ENCODE data around the gene MITF. TPM values are rescaled to one million over a fixed set of nuclear protein-coding genes. Genes with fewer than 3 reads are reported as not detected.

MITF gene
- total and polyA plus RNA-seq, 2 of the 4 experiments (the other 2 are of a cell fraction), result 6.5 to 16.7 TPM

- ChIA-PET POLR2A (ENCODE audit: unreplicated experiment) (no interaction called here), CTCF (interaction anchor here (0.8 kb wide), 1 partner anchor 18 kb away, joined by 3 read pairs; no protein-coding TSS in a partner anchor)
- in situ Hi-C loops (cut with MboI; ENCODE audit: low sequenced_read_pairs), result no loop called here
These were observed 141.8 kb downstream of the MITF start for GRCh38 chr3:69881051-69881450.

More at GRCh38 chr3:69881051-69881450, 141.8 kb downstream of the MITF start:
- H4K20me1 ChIP-seq (ENCODE audit: insufficient read depth, low read length), result no peaks in the 10 kb centered on the region
- no peak overlapping the region; the same call in 1 of the 2 replicates for H2BK20ac ChIP-seq (ENCODE audit: low read depth, low read length)
- no CpG with 5 or more reads among the region's 1 CpG for WGBS, 2 experiments (ENCODE audit: extremely low coverage in 2 of 2, insufficient read length in 1 of 2)
- H2BK15ac ChIP-seq (ENCODE audit: low read depth, low read length), result no peak overlapping the region
- no peak overlapping the region for H4K5ac ChIP-seq (ENCODE audit: low read depth, low read length)
- H2AK9ac ChIP-seq (replicated peaks; ENCODE audit: low read depth, low read length, poor library complexity), result no peak overlapping the region
- peak overlapping the region; percentile 59; the same call in 1 of the 2 replicates for H3K27ac ChIP-seq (ENCODE audit: insufficient read depth, low read length)
- no peak overlapping the region for H3K9ac ChIP-seq (ENCODE audit: low read depth, low read length)
- peaks cover 8% of the 10 kb centered on the region for H3K36me3 ChIP-seq (ENCODE audit: control insufficient read depth, insufficient read depth, low read length)
- no peak overlapping the region for H2AK5ac ChIP-seq (ENCODE audit: low read depth, low read length)
- H3K9me1 ChIP-seq (ENCODE audit: insufficient read depth, low read length), result 0 out of 2 replicates have a peak, but pooled peaks cover 3% of the 10 kb centered on the region
- H3K4me2 ChIP-seq (ENCODE audit: low read depth, low read length), result no peak overlapping the region
- dilution Hi-C loops (cut with HindIII; ENCODE audit: low sequenced_read_pairs, unreplicated experiment) (no loop called here), intact Hi-C loops (cut with micrococcal nuclease) (no loop called here)
- TF ChIP-seq CHD1 (IDR thresholded peaks at IDR 0.05; ENCODE audit: low read depth, low read length) (no peak), BHLHE40 (IDR thresholded peaks at IDR 0.05; ENCODE audit: low read depth, low read length) (no peak), POLR2A (IDR thresholded peaks at IDR 0.05; ENCODE audit: low read depth, low read length) (no peak), RAD21 (IDR thresholded peaks at IDR 0.05; ENCODE audit: low read length) (no peak), CEBPB (IDR thresholded peaks at IDR 0.05; ENCODE audit: low read depth, low read length) (no peak), RCOR1 (IDR thresholded peaks at IDR 0.05; ENCODE audit: insufficient replicate concordance, low read length) (no peak), MAZ (IDR thresholded peaks at IDR 0.05; ENCODE audit: borderline replicate concordance, low read depth, low read length) (no peak), FOS (IDR thresholded peaks at IDR 0.05; ENCODE audit: low read depth, low read length) (no peak), SMC3 (IDR thresholded peaks at IDR 0.05; ENCODE audit: low read depth, low read length) (no peak), NFE2L2 (IDR thresholded peaks at IDR 0.05; ENCODE audit: low read depth, low read length) (no peak)
- TF ChIP-seq, protein P1, sequence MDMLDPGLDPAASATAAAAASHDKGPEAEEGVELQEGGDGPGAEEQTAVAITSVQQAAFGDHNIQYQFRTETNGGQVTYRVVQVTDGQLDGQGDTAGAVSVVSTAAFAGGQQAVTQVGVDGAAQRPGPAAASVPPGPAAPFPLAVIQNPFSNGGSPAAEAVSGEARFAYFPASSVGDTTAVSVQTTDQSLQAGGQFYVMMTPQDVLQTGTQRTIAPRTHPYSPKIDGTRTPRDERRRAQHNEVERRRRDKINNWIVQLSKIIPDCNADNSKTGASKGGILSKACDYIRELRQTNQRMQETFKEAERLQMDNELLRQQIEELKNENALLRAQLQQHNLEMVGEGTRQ (IDR thresholded peaks at IDR 0.05; ENCODE audit: low read depth, low read length), result no peak
- H2BK5ac ChIP-seq (ENCODE audit: low read depth, low read length, poor library complexity, severe bottlenecking), result peak overlapping the region; percentile 82
- peaks cover 23 to 34% of the 10 kb centered on the region in 2 experiments for H3K79me1 ChIP-seq (ENCODE audit: low read depth in 1 of 2, low read length in 2 of 2)
- no peak overlapping the region for H2BK120ac ChIP-seq (ENCODE audit: low read depth, low read length)
- no peaks in the 10 kb centered on the region for H3K9me3 ChIP-seq (ENCODE audit: control insufficient read depth, insufficient read depth, low read length)
- no peak overlapping the region for H3K14ac ChIP-seq (replicated peaks; ENCODE audit: low read depth, low read length)
- no peaks in the 10 kb centered on the region for H3K27me3 ChIP-seq (ENCODE audit: control insufficient read depth, insufficient read depth, low read length)
- no peak overlapping the region; the same call in 1 of the 2 replicates for H3K4ac ChIP-seq (ENCODE audit: low read depth, low read length)
- H3K4me3 ChIP-seq (ENCODE audit: insufficient read depth, low read depth, low read length), result no peak overlapping the region
- H3K4me1 ChIP-seq (ENCODE audit: control insufficient read depth, insufficient read depth, low read length), result peaks cover 6% of the 10 kb centered on the region
- BruUV-seq (replicated peaks), result no TSS peak
- no peak overlapping the region for H3K56ac ChIP-seq (ENCODE audit: extremely low read depth, insufficient read depth, low read length)
- H4K91ac ChIP-seq (ENCODE audit: insufficient read depth, low read depth, low read length), result no peak overlapping the region
- peak overlapping the region; percentile 69; the same call in 1 of the 2 replicates for H3K18ac ChIP-seq (ENCODE audit: low read depth, low read length)
- H2AFZ ChIP-seq (replicated peaks; ENCODE audit: low read length, poor library complexity), result no peak overlapping the region
- no peak for ATAC-seq (ENCODE audit: low read depth)
- H3K23ac ChIP-seq (ENCODE audit: low read depth, low read length), result no peak overlapping the region
- no peak for DNase-seq
- H4K8ac ChIP-seq (ENCODE audit: low read depth in 2 of 2, low read length in 2 of 2), result no peak overlapping the region

All from IMR-90 (cell line).